ENCODE measurements around the gene WDR36. TPM values are rescaled to one million over a fixed set of nuclear protein-coding genes. Genes with fewer than 3 reads are reported as not detected.

Gene WDR36
- total and polyA plus RNA-seq, 2 of the 13 experiments (the other 11 are each of a cell fraction or from before 2014, with no cell fraction given) = 18.2 to 40.6 TPM

DNA sequence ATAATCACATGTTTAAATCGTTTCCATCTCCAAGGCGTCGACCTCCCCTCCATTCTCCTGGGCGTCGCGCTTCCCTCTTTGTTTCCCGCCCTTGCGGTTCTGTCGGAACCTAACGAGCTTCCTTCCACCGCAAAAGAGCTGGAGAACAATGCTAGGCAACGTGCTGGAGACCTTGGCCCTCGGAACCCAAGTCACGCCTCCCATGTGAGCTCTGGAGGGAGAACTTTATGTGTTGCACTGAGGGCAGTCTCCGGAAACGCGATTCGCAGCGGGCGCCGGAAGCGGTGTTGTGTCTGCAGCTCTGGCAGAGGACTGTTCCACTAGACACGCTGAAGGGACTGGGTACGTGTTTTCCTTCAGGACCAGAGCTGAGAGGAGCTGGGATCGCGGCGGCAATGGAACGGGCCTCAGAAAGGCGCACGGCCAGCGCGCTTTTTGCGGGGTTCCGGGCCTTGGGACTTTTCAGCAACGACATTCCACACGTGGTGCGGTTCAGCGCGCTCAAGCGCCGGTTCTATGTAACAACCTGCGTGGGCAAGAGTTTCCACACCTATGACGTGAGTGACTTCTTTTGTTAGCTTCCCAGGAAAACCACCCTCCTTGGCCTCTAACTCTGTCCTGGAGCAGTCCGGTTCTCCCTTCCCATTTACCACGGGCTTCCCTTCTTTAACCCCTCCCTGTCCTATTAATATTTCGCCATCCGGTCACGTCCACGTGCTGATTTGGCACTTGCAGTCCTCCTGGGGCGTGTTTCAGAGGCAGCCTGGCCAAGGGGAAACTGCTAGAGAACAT lies at the start of gene WDR36 (continued):
- 0 out of 2 replicates have a peak, but pooled peaks have one; percentile 29 for TF ChIP-seq ZNF296 (CRISPR knock-in tag; conservative IDR thresholded peaks at IDR 0.05)
- TF ChIP-seq MYC (CRISPR knock-in tag; IDR thresholded peaks at IDR 0.05; ENCODE audit: borderline replicate concordance) = peak; percentile 94
- TF ChIP-seq HOXA7 (CRISPR knock-in tag; IDR thresholded peaks at IDR 0.05) = peak; percentile 88; the same call in 1 of the 2 replicates
- TF ChIP-seq, protein P1, sequence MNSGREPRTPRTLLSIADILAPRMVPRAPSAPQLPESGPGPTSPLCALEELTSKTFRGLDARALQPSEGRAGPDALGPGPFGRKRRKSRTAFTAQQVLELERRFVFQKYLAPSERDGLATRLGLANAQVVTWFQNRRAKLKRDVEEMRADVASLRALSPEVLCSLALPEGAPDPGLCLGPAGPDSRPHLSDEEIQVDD (CRISPR knock-in tag; IDR thresholded peaks at IDR 0.05; ENCODE audit: borderline replicate concordance) = peak; percentile 95
- no peak; the same call in 1 of the 2 replicates for TF ChIP-seq EEA1 (CRISPR knock-in tag; IDR thresholded peaks at IDR 0.05; ENCODE audit: borderline replicate concordance)
- TF ChIP-seq BRD4 (CRISPR knock-in tag; IDR thresholded peaks at IDR 0.05) = peak; percentile 98
- peak; percentile 81 for TF ChIP-seq FOXJ3 (CRISPR knock-in tag; IDR thresholded peaks at IDR 0.05; ENCODE audit: borderline replicate concordance)
- TF ChIP-seq NR2F2 (IDR thresholded peaks at IDR 0.05; ENCODE audit: borderline replicate concordance, low read depth) = peak; percentile 72; the same call in 1 of the 2 replicates
- TF ChIP-seq, protein P2, sequence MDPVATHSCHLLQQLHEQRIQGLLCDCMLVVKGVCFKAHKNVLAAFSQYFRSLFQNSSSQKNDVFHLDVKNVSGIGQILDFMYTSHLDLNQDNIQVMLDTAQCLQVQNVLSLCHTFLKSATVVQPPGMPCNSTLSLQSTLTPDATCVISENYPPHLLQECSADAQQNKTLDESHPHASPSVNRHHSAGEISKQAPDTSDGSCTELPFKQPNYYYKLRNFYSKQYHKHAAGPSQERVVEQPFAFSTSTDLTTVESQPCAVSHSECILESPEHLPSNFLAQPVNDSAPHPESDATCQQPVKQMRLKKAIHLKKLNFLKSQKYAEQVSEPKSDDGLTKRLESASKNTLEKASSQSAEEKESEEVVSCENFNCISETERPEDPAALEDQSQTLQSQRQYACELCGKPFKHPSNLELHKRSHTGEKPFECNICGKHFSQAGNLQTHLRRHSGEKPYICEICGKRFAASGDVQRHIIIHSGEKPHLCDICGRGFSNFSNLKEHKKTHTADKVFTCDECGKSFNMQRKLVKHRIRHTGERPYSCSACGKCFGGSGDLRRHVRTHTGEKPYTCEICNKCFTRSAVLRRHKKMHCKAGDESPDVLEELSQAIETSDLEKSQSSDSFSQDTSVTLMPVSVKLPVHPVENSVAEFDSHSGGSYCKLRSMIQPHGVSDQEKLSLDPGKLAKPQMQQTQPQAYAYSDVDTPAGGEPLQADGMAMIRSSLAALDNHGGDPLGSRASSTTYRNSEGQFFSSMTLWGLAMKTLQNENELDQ (CRISPR knock-in tag; IDR thresholded peaks at IDR 0.05; ENCODE audit: borderline replicate concordance) = peak; percentile 86; the same call in 1 of the 2 replicates
- TF ChIP-seq, protein P3, sequence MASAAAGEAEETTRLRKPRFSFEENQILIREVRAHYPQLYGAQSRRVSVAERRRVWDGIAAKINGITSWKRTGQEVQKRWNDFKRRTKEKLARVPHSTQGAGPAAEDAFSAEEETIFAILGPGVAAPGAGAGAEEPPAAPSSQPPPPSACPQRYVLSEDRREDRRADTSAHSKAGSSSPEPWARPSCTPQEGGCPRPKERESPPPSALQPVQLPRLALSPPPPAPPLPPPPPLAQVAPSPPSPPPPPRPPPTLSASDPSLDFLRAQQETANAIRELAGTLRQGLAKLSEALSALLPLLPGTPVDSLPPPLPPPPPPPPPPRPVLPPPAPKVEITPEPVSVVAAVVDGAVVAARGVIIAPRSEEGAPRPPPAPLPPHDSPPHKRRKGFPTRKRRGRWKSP (CRISPR knock-in tag; IDR thresholded peaks at IDR 0.05) = peak; percentile 86
- TF ChIP-seq, protein P4, sequence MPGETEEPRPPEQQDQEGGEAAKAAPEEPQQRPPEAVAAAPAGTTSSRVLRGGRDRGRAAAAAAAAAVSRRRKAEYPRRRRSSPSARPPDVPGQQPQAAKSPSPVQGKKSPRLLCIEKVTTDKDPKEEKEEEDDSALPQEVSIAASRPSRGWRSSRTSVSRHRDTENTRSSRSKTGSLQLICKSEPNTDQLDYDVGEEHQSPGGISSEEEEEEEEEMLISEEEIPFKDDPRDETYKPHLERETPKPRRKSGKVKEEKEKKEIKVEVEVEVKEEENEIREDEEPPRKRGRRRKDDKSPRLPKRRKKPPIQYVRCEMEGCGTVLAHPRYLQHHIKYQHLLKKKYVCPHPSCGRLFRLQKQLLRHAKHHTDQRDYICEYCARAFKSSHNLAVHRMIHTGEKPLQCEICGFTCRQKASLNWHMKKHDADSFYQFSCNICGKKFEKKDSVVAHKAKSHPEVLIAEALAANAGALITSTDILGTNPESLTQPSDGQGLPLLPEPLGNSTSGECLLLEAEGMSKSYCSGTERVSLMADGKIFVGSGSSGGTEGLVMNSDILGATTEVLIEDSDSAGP (CRISPR knock-in tag; IDR thresholded peaks at IDR 0.05; ENCODE audit: borderline replicate concordance) = peak; percentile 97
- TF ChIP-seq ZBTB38 (CRISPR knock-in tag; IDR thresholded peaks at IDR 0.05) = peak; percentile 56
- peak; percentile 56 for TF ChIP-seq XBP1 (CRISPR knock-in tag; IDR thresholded peaks at IDR 0.05)
- TF ChIP-seq, protein P5, sequence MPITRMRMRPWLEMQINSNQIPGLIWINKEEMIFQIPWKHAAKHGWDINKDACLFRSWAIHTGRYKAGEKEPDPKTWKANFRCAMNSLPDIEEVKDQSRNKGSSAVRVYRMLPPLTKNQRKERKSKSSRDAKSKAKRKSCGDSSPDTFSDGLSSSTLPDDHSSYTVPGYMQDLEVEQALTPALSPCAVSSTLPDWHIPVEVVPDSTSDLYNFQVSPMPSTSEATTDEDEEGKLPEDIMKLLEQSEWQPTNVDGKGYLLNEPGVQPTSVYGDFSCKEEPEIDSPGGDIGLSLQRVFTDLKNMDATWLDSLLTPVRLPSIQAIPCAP (CRISPR knock-in tag; IDR thresholded peaks at IDR 0.05; ENCODE audit: low read depth) = peak; percentile 78; the same call in 1 of the 2 replicates
- TF ChIP-seq, protein P6, sequence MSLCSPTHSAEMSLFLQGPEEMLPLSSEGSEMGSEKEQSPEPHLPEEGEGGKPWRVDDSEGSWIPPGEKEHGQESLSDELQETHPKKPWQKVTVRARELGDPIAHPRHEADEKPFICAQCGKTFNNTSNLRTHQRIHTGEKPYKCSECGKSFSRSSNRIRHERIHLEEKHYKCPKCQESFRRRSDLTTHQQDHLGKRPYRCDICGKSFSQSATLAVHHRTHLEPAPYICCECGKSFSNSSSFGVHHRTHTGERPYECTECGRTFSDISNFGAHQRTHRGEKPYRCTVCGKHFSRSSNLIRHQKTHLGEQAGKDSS (CRISPR knock-in tag; IDR thresholded peaks at IDR 0.05; ENCODE audit: borderline replicate concordance, low read depth) = peak; percentile 90; the same call in 1 of the 2 replicates
- peak; percentile 81 for TF ChIP-seq CHCHD3 (CRISPR knock-in tag; IDR thresholded peaks at IDR 0.05)
- peak; percentile 57; the same call in 1 of the 2 replicates for TF ChIP-seq DR1 (CRISPR knock-in tag; IDR thresholded peaks at IDR 0.05)
- TF ChIP-seq ELF3 (CRISPR knock-in tag; IDR thresholded peaks at IDR 0.05) = peak; percentile 93
- TF ChIP-seq NCOA2 (CRISPR knock-in tag; IDR thresholded peaks at IDR 0.05) = peak; percentile 76
